ENCODE measurements around the gene GTPBP4. TPM values are rescaled to one million over a fixed set of nuclear protein-coding genes. Genes with fewer than 3 reads are reported as not detected.

GTPBP4 gene
- total and polyA plus RNA-seq, 9 donors, result 17.9 to 44.7 (median 30.5) TPM

DNA sequence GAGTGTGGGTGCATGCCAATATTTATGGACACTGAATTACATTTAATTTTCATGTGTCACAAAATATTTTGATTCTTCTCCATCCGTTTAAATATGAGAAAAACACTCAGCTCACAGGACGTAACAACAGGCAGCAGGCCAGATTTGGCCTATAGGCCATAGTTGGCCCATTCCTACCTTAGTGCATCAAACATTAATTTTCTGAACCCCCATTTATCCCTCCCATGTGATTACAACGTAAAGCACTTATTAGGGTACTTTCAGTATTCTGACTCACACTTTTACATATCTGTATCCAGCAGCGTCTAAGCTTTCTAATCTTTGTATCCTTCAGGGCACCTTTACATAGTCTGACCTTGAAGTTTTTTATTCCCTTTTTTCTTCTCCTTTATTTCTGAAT is 56.7 kb downstream of the GTPBP4 start:
- TF ChIP-seq, protein P1, sequence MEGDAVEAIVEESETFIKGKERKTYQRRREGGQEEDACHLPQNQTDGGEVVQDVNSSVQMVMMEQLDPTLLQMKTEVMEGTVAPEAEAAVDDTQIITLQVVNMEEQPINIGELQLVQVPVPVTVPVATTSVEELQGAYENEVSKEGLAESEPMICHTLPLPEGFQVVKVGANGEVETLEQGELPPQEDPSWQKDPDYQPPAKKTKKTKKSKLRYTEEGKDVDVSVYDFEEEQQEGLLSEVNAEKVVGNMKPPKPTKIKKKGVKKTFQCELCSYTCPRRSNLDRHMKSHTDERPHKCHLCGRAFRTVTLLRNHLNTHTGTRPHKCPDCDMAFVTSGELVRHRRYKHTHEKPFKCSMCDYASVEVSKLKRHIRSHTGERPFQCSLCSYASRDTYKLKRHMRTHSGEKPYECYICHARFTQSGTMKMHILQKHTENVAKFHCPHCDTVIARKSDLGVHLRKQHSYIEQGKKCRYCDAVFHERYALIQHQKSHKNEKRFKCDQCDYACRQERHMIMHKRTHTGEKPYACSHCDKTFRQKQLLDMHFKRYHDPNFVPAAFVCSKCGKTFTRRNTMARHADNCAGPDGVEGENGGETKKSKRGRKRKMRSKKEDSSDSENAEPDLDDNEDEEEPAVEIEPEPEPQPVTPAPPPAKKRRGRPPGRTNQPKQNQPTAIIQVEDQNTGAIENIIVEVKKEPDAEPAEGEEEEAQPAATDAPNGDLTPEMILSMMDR (IDR thresholded peaks at IDR 0.05), result no peak
- TF ChIP-seq EP300 (IDR thresholded peaks at IDR 0.05) (no peak), POLR2A (IDR thresholded peaks at IDR 0.05) (no peak)
- 61 to 72% (median 71%) methylated on average over 4 of the region's 4 CpGs for WGBS, 3 donors

DNA sequence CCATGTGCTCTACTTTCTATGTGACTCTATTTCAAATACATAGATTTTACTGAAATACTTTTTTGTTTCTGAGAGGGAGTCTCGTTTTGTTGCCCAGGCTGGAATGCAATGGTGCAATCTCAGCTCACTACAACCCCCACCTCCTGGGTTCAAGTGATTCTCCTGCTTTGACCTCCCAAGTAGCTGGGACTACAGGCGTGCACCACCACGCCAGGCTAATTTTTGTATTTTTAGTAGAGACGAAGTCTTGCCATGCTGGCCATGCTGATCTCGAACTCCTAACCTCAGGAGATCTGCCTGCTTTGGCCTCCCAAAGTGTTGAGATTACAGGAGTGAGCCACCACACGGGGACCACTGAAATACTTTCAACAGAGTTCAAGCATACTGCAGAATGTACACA is 57.2 kb downstream of the GTPBP4 start:
- 73 to 84% (median 80%) methylated on average over 6 of the region's 6 CpGs for WGBS, 3 donors
- H3K9me3 ChIP-seq, result no peaks in the 10 kb centered on the region
- H3K4me1 ChIP-seq (ENCODE audit: insufficient read depth), result peaks cover 8% of the 10 kb centered on the region
- intact Hi-C loops (cut with DNase I), result loop anchor here in 1 of 4 donors (5.0 kb wide), 1 partner anchor 58 kb away; the partner anchor contains the start of gene GTPBP4
- no peaks in the 10 kb centered on the region for H3K36me3 ChIP-seq
- H3K4me3 ChIP-seq, result no peak overlapping the region
- no peak for DNase-seq
- H3K27me3 ChIP-seq, result no peaks in the 10 kb centered on the region
- TF ChIP-seq POLR2A (IDR thresholded peaks at IDR 0.05) (no peak), EP300 (IDR thresholded peaks at IDR 0.05) (no peak)
- TF ChIP-seq, protein P1 (IDR thresholded peaks at IDR 0.05), result no peak
- no peak overlapping the region for H3K27ac ChIP-seq

More for the DNA sequence above, 56.7 kb downstream of the GTPBP4 start:
- intact Hi-C loops (cut with DNase I), result loop anchor here in 1 of 4 donors (5.0 kb wide), 1 partner anchor 58 kb away; the partner anchor contains the start of gene GTPBP4
- H3K4me3 ChIP-seq, result no peak overlapping the region
- no peaks in the 10 kb centered on the region for H3K27me3 ChIP-seq
- no peaks in the 10 kb centered on the region for H3K36me3 ChIP-seq
- peaks cover 6% of the 10 kb centered on the region for H3K4me1 ChIP-seq (ENCODE audit: insufficient read depth)
- DNase-seq, result no peak
- no peaks in the 10 kb centered on the region for H3K9me3 ChIP-seq
- no peak overlapping the region for H3K27ac ChIP-seq

DNA sequence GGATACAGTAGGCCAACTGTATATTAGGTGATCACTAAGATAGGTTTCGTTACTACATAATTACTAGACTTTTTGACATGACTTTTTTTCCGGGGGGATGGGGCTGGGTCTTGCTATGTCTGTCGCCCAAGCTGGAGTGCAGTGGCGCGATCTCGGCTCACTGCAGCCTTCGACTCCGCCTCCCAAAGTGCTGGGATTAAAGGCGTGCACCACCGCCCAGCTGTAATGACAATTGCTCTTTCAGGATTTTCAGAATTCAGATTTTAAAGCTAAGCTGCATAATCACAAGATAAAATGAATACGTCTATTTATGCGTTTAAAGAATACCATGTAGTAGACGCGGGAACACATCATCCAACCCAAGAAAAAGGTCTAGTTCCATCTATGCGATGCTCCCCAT is 59.7 kb downstream of the GTPBP4 start:
- Histone ChIP-seq H3K36me3 (no peaks in the 10 kb centered on the region), H3K4me1 (ENCODE audit: insufficient read depth) (peaks cover 10% of the 10 kb centered on the region), H3K9me3 (no peaks in the 10 kb centered on the region), H3K27ac (peak overlapping the region; percentile 93 to 100), H3K27me3 (no peaks in the 10 kb centered on the region), H3K4me3 (peak overlapping the region; percentile 94)
- DNase-seq, result no peak
- intact Hi-C loops (cut with DNase I), result loop anchor here in 1 of 4 donors (2.0 to 5.0 kb wide), 2 partner anchors 61 to 117 kb away; partner anchors contain the start of genes GTPBP4 and LARP4B
- TF ChIP-seq, protein P1 (IDR thresholded peaks at IDR 0.05), result no peak
- TF ChIP-seq EP300 (IDR thresholded peaks at IDR 0.05) (no peak), POLR2A (IDR thresholded peaks at IDR 0.05) (no peak)
- WGBS, 3 donors, result 3 to 5% (median 4%) methylated on average over 15 of the region's 15 CpGs

DNA sequence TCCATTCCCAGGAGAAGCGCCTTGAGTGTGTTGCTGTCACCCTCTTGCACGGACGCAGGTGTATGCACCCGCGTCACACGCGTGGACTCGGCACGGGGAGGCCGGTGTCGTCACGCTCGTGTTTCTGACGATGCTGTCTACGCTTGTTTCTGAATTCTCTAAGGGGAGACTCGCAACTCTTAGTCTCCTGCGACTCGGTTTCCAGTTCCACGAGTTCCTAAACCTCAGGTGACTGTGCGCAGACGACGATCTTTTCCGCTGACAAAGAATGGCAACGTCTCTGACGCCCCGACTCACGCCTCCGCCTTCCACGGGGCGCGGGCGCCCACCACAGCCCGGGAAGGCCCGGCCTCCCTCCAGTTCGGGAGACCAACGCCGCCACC is 60.1 kb downstream of the GTPBP4 start:
- peak in 2 of 5 donors; percentile 50 to 69 for DNase-seq
- Histone ChIP-seq H3K9me3 (no peaks in the 10 kb centered on the region), H3K36me3 (no peaks in the 10 kb centered on the region), H3K27me3 (no peaks in the 10 kb centered on the region), H3K4me3 (peak overlapping the region; percentile 94), H3K4me1 (ENCODE audit: insufficient read depth) (peaks cover 10% of the 10 kb centered on the region), H3K27ac (peak overlapping the region; percentile 93 to 100)
- WGBS, 3 donors, result 0% methylated on average over 37 of the region's 37 CpGs
- TF ChIP-seq EP300 (IDR thresholded peaks at IDR 0.05) (no peak), POLR2A (IDR thresholded peaks at IDR 0.05) (no peak)
- TF ChIP-seq, protein P1 (IDR thresholded peaks at IDR 0.05), result no peak
- intact Hi-C loops (cut with DNase I), result loop anchor here in 1 of 4 donors (2.0 to 5.0 kb wide), 2 partner anchors 61 to 118 kb away; partner anchors contain the start of genes GTPBP4 and LARP4B
